CD4-positive, alpha-beta T cell treated with Interleukin-12 subunit alpha and Interleukin-12 subunit beta, for 1 hour (primary cell): ENCODE data around the gene RFESD.
"Not testable (repeated sequence)": the region's sequence is repeated elsewhere in the genome, so short reads cannot be mapped to it uniquely, and the experiment has no call there.

Experiments used
- DNase-seq: peaks from one replicate; pipeline ENCODE4 v3.0.0-alpha.2; 2020

The RFESD gene

DNA sequence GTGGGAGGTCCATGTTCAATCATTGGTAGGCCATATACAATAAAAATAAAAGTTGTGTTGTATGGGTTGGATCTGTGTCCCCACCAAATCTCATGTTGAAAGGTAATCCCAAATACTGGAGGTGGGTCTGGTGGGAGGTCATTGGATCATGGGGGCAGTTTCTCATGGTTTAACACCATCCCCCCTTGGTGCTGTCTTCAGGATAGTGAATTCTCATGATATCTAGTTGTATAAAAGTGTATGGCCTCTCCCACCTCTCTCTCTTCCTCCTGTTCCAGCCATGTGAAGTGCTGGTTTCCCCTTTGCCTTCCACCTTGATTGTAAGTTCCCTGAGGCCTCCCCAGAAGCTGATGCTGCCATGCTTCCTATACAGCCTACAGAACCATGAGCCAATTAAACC lies 21.1 kb downstream of the RFESD start:
- no peak for DNase-seq

DNA sequence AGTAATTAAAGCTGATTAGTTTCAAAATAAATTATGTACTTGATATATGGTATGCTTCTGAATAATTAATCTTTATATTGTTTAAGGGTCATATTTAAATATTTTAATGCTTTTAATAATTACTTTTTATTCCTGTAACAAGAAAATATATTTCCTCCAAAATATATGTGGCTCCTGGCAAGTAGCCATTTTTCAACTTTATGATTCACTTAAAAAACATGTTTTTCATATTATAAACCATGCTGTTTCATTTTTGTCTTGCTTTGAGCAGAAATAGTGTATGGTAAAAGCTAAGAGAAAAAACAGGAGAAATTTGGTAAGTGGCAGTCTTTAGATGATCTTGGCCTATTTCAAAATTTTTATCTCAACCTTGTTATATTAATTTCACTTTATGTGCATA lies 21.6 kb downstream of the RFESD start:
- DNase-seq = no peak

DNA sequence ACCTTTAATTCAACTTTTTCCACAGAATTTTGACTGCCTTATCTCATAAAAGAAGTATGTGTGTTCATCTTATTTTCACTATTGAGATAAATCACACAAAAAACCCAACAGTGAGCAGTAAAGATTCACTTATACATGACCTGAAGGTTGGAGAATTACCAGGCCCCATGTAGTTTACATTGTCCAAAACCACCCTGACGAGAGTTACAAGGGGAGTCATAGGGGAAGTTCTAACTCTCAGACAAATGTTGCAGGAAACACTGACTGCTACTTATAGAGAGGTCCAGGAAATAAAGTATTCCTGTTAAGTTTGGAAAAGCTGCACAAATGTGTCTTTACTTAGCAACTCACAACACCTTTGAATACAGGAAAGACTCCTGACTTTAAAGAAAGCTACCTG lies 22.2 kb downstream of the RFESD start:
- no peak for DNase-seq

DNA sequence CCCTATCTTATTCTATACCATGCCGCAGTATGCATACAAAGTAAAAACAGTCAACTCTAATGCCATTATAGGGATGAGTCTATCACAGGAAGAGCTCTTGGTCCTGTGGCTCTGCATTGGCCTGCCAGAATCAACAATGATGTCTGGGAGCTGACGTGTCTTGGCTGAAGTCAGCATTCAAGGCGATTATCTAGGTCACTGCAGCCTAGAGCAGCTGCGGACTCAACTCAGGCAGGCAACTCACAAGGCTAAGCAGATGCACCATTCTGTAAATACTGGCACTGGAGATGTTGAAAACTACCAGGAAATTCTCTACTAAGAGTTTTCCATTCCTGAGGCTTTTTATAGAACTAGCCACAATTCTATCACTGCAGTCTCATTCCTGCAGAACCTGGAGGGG lies 23.0 kb downstream of the RFESD start:
- no peak for DNase-seq

DNA sequence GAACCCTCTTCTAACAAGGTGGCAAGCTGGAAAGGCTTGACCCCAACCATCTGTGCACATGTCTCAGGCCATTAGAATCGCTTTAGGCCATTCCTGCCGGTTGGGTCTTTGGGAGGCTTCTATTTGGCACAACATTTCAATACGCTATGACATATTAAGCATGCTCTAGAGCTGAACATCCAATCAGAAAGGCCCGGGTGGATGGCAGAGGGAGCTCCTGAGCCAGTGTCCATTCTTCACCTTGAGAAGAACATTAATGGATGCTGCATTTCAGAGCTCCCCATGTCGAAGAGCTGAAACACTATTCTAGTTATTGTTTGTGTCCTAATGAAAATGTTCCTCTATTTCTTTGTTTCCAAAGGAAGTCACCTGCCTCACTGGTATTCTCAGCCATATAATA lies 23.4 kb downstream of the RFESD start:
- no peak for DNase-seq

DNA sequence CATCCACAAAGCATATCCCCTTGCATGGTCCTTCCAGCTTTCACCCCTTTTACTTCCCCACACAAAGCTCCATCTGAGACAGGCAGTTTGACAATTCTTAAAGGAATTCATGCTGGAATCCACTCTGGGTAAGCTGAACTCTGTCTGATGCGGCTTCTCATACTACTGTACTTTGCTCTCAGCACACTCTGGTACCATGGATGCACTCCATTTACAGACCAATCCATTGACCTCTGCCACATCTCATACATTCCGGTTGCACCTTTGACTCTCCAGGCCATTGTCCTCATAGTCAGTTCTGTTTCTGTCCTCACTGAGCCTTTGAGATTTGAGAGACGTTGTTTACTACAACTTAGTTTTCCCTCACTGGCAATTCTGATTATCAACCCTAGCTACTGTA lies 24.0 kb downstream of the RFESD start:
- no peak for DNase-seq

DNA sequence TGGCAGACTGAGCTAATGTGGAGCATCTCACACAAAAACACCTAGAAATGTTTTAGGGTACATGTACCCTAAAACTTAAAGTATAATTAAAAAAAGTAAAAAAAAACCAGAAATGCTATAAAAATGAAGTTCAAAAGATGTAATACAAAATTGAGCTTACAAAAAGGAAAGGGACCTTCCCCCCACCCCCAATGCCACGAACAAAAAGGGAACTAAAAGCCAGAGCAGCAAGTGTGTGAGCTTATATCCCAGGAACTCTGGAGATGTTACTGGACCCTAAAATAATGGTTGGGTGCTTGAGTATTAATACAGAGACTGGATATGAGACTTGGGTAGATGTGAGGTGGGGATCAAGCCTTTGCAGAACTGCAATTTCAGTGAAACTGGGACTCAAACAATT lies 25.2 kb downstream of the RFESD start:
- DNase-seq = no peak

DNA sequence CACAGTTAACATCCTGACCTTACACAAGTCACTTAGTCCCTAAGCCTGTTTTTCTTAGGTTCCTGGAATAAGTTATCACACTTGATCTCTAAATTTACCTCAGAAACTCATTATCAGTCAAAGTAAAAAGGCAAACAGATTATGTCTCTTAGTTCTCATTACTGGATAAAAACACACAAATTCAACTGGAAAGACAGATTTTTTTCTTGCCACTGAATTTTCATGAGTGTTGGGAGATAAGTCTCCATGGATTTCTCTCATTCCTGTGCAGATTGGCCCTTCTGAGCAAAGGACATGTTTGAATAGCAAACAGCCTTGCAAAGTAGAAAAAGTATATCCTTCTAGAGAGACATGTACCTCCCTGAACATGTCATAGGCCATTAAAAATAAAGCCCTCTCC lies 26.1 kb downstream of the RFESD start:
- DNase-seq = no peak

DNA sequence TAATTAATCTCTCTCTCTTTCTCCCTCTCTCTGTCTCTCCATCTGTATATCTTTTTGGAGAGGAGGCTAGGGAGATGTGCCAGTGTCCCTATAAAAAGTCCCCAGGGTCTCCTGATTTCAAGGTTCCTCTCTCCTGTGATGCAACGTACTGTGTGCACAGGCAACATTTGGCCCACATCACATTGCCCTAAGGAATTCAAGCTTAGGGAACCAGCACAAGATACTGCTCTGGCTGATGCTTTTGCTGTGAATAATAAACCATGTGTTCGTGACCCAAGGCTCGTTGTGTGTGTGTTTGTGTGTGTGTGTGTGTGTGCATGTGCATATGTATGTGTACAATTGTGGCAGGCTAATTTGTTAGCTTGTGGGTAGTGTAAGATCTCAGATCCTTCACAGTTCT lies 26.5 kb downstream of the RFESD start:
- DNase-seq = no peak

DNA sequence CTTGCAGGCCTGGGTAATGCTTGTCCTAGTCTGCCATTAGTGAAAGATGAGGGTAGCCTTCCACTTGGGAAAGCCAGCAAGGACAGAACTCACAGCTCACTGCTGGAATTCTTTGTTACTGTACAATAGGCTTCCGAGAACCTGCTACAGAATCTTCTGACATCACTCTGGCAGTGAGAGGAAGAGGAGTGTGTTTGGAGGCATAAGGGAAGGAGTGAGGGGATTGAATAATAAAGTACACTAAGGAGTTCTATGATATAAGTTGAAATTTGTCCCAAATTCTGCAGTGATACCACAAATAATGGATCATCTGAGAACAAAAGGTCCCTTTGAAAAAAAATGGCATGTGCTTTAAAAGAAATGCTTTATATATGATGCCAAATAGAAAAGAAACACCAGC lies 36.3 kb downstream of the RFESD start, which contains the start of gene SPATA9:
TSS of gene SPATA9 (minus strand) at position 101 of the 400 bp plus-strand sequence. CDS start 137 bp downstream, outside the sequence.
- no peak for DNase-seq

DNA sequence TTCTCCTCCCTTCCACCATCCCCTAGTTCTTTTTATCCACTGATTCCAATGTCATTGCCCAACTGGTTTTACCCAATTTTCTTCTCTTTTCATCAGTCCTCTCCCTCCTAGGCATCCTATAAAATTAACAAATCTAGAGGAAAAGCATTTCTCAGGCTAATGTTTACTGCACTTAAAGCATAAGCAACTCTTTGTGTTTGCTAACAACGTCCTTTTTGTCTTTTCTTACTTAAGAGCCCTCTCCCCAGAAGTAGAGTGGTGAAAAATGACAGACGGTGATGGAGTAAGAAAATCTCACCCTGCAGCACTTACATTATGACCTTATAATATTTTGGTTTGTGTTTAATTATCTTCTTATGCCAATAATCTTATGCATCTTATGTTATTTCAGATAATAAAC lies 37.8 kb downstream of the RFESD start:
- no peak for DNase-seq

DNA sequence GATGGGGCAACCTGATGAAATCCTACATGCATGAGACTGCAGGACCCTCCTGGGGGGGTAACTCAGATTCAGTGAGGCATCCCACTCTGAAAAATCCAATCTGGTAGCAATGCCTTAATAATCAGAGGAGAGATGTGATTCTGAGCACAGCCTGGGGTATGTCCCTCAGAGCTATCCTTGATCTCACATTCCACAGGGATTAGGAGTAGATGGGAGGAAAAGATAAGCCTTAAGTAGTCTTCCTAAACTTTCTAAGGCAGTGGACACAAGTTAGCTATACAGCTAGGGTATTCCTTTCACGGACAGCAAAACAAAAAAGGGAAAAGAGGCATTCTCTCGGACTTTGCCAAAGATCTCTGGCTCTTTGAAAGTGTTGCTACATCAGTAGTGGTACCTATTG lies 40.1 kb downstream of the RFESD start:
- no peak for DNase-seq

DNA sequence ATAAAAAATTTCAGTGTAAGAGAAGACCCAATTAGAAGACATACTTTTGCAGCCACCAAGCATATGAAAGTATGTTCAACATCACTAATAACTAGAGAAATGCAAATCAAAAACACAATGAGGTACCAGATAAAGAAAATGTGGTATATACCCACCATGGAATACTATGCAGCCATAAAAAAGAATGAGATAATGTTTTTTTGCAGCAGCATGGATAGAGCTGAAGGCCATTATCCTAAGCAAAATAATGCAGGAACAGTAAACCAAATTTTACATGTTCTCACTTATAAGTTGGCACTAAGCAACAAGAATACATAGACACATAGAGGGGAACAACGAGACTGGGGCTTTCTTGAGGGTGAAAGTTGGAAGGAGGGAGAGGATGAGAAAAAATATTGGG lies 43.1 kb downstream of the RFESD start:
- no peak for DNase-seq

DNA sequence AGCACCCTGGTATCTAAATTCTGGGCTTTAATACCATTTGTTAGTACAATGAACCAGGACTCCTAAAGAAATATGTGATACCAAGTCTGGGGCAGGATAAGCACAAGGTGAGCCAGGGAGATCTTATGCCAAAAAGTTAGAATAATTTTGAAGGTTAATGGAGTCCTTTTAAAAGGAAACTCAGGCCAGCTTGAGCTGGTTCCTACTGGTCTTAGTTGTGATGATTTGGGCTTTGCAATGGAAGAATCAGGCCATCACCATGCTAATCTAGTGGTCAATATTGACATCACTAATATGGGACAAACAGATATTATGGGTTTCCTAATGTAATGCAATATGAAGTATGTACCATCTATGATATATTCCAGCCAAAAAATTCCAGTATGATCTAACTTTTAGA lies 43.8 kb downstream of the RFESD start:
- no peak for DNase-seq

DNA sequence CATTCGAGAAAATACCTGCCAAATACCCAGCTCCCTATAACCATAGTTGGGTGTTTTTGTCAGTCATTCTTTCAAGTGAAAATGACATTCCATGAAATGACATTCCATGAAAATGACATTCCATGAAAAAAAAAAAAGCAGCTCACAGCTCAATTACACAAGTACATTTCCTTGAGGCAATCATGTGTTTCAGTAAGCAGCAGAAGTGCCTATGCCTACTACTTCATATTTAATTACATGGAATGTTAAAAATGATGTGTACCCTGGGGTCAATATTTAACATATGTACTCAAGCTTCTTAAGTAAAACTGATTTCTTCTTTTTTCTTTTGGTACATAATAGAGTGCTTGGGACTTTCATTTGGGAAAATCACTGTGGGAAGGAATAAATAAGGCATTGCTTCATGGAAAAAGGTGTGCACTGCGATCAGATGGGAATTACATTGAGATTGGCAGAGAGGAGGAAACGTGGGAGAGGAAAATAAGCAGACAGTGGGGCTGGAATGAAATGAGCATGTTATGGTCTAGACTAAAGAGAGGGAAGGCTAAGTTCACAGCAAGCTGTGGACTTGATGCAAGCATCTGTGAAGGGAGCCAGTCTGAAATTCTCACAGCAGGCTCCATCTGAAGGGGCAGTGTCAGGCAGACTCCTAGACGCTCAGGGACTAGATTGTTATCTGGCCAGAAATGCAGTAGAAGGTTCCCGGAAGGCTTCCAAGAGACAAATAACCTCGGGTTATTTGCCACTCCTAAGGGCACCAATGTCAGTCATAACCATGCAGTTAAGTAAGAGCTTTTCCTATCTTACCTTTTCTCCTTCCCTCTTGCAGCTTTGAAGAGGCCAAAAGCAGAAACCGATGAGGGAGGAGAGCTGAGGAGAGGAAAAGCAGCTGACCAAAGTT lies 51.5 kb downstream of the RFESD start:
- DNase-seq = no peak

DNA sequence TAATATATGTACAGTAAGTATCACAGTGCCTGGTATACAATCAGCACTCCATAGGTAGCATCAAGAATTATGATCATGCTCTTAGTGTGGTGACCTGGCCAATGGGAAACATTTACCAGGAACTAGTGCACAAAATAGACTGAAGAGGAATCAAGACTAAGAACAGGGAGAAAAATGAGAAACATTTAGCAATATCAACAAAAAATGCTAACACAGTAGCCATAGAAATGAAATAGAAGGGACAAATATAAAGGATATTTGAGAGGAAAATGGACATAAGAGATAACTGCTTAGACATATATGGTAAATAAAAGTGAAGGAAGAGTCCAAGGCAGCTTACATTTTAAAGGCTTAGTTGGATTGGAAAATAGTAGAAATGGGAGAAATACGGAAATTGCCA lies 52.8 kb downstream of the RFESD start:
- no peak for DNase-seq

DNA sequence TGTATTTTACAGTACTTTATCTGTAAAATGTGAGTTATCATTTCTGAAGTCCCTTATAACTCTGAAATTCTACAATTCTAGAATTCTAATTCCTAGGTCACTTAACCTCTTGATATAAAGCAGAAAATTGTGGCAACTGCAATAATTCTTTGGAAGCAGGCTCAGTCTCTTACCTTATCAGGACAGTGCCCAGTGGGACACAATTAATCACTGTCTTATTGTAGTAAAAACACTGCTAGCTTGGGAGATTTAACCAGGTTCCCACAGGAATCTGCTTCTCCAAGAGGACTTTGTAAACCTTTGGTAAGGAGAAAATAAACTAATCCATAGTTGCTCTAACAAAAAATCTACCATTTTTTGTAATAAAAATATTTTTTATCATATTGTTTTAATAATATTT lies 54.5 kb downstream of the RFESD start:
- no peak for DNase-seq

DNA sequence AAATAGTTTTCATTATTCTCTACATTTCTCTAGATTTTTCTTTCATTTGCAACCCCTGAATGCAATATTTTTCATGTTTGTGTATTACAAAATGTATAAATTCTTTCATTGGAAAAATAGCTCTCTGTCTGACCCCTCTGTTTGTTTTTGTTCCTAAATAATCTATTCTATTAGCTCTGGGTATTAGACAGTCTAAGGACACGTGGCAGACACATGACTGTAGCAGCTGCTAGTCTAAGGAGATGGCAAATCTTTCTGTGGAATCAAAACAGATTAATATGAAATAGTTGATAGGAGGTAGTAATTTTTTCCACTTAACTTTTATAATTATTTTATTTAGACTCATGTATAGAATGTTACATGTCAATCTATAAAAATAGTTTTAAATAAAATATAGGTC lies 57.6 kb downstream of the RFESD start:
- no peak for DNase-seq

DNA sequence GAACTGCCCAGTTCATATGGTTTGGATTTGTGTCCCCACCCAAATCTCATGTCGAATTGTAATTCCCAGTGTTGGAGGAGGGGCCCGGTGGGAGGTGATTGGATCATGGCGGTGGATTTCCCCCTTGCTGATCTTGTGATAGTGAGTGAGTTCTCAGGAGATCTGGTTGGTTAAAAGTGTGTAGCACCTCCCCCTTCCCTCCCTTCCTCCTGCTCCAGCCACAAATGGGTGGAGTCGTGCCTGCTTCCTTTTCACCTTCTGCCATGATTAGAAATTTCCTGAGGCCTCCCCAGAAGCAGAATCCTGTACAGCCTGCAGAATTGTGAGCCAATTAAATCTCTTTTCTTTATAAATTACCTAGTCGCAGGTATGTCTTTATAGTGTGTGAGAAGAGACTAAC lies 59.6 kb downstream of the RFESD start:
- not testable (repeated sequence) for DNase-seq

DNA sequence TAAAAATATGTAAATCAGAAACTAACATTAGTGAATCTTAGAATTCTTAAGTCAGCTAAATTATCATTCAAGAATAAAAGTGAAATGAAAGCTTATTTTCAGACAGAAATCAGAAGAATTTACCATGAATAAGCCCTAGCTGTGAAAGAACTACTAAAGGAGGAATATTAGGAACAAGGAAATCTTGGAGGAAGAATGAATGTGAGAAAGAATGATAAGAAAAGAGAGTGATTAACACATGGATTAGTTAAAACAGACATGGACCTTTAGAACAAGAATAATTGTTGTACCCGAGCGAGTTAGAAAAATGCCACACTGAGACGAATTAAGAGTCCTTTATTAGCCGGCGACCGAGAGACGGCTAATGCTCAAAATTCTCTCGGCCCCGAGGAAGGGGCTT lies 60.5 kb downstream of the RFESD start:
- DNase-seq = no peak
